Measurements from ENCODE around the gene CD96. TPM values are rescaled to one million over a fixed set of nuclear protein-coding genes. Genes with fewer than 3 reads are reported as not detected.
"Not testable (repeated sequence)": the region's sequence is repeated elsewhere in the genome, so short reads cannot be mapped to it uniquely, and the experiment has no call there.

CD96 gene
- total RNA-seq, 3 donors from 2014 or later: 1.4 to 8.2 (median 6.2) TPM

GRCh38 chr3:111509308-111509707 is 32.7 kb upstream of the CD96 start:
- intact Hi-C loops (cut with DNase I; ENCODE audit: low total_unique reads): no loop called here
- Histone ChIP-seq H3K4me3 (no peak overlapping the region), H3K36me3 (no peaks in the 10 kb centered on the region), H3K27me3 (no peaks in the 10 kb centered on the region), H3K27ac (no peak overlapping the region), H3K4me1 (no peaks in the 10 kb centered on the region), H3K9me3 (no peaks in the 10 kb centered on the region)
- TF ChIP-seq POLR2AphosphoS5 (IDR thresholded peaks at IDR 0.05): no peak
- TF ChIP-seq CTCF (IDR thresholded peaks at IDR 0.05): no peak
- no peak for TF ChIP-seq POLR2A (IDR thresholded peaks at IDR 0.05)
- no peak for DNase-seq (ENCODE audit: low spot score in 2 of 2)

GRCh38 chr3:111517801-111518200 is 24.2 kb upstream of the CD96 start:
- TF ChIP-seq POLR2AphosphoS5 (IDR thresholded peaks at IDR 0.05): no peak
- TF ChIP-seq CTCF (IDR thresholded peaks at IDR 0.05): no peak
- TF ChIP-seq POLR2A (IDR thresholded peaks at IDR 0.05): no peak
- H3K27me3 ChIP-seq: no peaks in the 10 kb centered on the region
- intact Hi-C loops (cut with DNase I; ENCODE audit: low total_unique reads): no loop called here
- H3K4me1 ChIP-seq: no peaks in the 10 kb centered on the region
- no peak overlapping the region for H3K27ac ChIP-seq
- no peak for DNase-seq (ENCODE audit: low spot score in 2 of 2)
- no peak overlapping the region for H3K4me3 ChIP-seq
- no peaks in the 10 kb centered on the region for H3K36me3 ChIP-seq
- H3K9me3 ChIP-seq: no peaks in the 10 kb centered on the region

- Histone ChIP-seq H3K27me3 (no peaks in the 10 kb centered on the region), H3K36me3 (no peaks in the 10 kb centered on the region), H3K27ac (no peak overlapping the region), H3K4me3 (no peak overlapping the region), H3K4me1 (no peaks in the 10 kb centered on the region), H3K9me3 (no peaks in the 10 kb centered on the region)
- intact Hi-C loops (cut with DNase I; ENCODE audit: low total_unique reads): no loop called here
- no peak for TF ChIP-seq POLR2A (IDR thresholded peaks at IDR 0.05)
- no peak for TF ChIP-seq POLR2AphosphoS5 (IDR thresholded peaks at IDR 0.05)
- no peak for TF ChIP-seq CTCF (IDR thresholded peaks at IDR 0.05)
- no peak for DNase-seq (ENCODE audit: low spot score in 2 of 2)
Observed at GRCh38 chr3:111519178-111519855, 22.7 kb upstream of the CD96 start.

GRCh38 chr3:111521891-111522290 is 20.1 kb upstream of the CD96 start:
- TF ChIP-seq POLR2A (IDR thresholded peaks at IDR 0.05): no peak
- TF ChIP-seq POLR2AphosphoS5 (IDR thresholded peaks at IDR 0.05): no peak
- TF ChIP-seq CTCF (IDR thresholded peaks at IDR 0.05): no peak

GRCh38 chr3:111524486-111524885 is 17.5 kb upstream of the CD96 start:
- H3K27me3 ChIP-seq; H3K36me3 ChIP-seq; DNase-seq (ENCODE audit: low spot score in 2 of 2); H3K9me3 ChIP-seq; H3K4me1 ChIP-seq; intact Hi-C loops (cut with DNase I; ENCODE audit: low total_unique reads); H3K27ac ChIP-seq; H3K4me3 ChIP-seq: not testable (repeated sequence)

More at GRCh38 chr3:111521891-111522290, 20.1 kb upstream of the CD96 start:
- Histone ChIP-seq H3K4me3 (no peak overlapping the region), H3K27ac (no peak overlapping the region), H3K27me3 (no peaks in the 10 kb centered on the region), H3K36me3 (no peaks in the 10 kb centered on the region), H3K9me3 (no peaks in the 10 kb centered on the region), H3K4me1 (no peaks in the 10 kb centered on the region)
- intact Hi-C loops (cut with DNase I; ENCODE audit: low total_unique reads): no loop called here
- no peak for DNase-seq (ENCODE audit: low spot score in 2 of 2)

All from breast epithelium (tissue), 4 donors.